Ishikawa (cell line): Measurements from ENCODE around the gene SYCP1.
A peak's percentile ranks its signal among the peaks of the same experiment; 100 is the strongest.

Source experiments
- CEBPB ChIP-seq: IDR thresholded peaks from 2 replicates; pipeline ENCODE4 v1.6.1; 2012
- CREB1 ChIP-seq: IDR thresholded peaks from 2 replicates; pipeline ENCODE4 v1.6.1; 2012; ENCODE audit warnings: low read depth
- EGR1 ChIP-seq: IDR thresholded peaks from 2 replicates; pipeline ENCODE4 v1.6.1; 2012
- EP300 ChIP-seq: IDR thresholded peaks from 2 replicates; pipeline ENCODE4 v1.6.1; 2012; ENCODE audit warnings: borderline replicate concordance
- FOXM1 ChIP-seq: IDR thresholded peaks from 2 replicates; pipeline ENCODE4 v1.6.1; 2012; ENCODE audit warnings: low read depth, borderline replicate concordance
- NFIC ChIP-seq: IDR thresholded peaks from 2 replicates; pipeline ENCODE4 v1.6.1; 2012
- RAD21 ChIP-seq: IDR thresholded peaks from 2 replicates; pipeline ENCODE4 v1.6.1; 2012; ENCODE audit warnings: low read depth
- REST ChIP-seq: IDR thresholded peaks from 2 replicates; pipeline ENCODE4 v1.6.1; 2012; ENCODE audit warnings: low read depth, mild to moderate bottlenecking
- TAF1 ChIP-seq: IDR thresholded peaks from 2 replicates; pipeline ENCODE4 v1.6.1; 2012; ENCODE audit warnings: low read depth, mild to moderate bottlenecking
- TCF12 ChIP-seq: IDR thresholded peaks from 2 replicates; pipeline ENCODE4 v1.6.1; 2012; ENCODE audit warnings: low read depth
- TEAD4 ChIP-seq: IDR thresholded peaks from 2 replicates; pipeline ENCODE4 v1.6.1; 2012
- USF1 ChIP-seq: IDR thresholded peaks from 2 replicates; pipeline ENCODE4 v1.6.1; 2012
- YY1 ChIP-seq: IDR thresholded peaks from 2 replicates; pipeline ENCODE4 v1.6.1; 2012; ENCODE audit warnings: low read depth
- ZBTB7A ChIP-seq: IDR thresholded peaks from 2 replicates; pipeline ENCODE4 v1.6.1; 2012; ENCODE audit warnings: low read depth
- TF ChIP-seq, protein P1 (sequence below): IDR thresholded peaks from 2 replicates; pipeline ENCODE4 v1.6.1; 2012

The SYCP1 gene

GRCh38 chr1:115035652-115036051 lies 181.0 kb downstream of the SYCP1 start:
- no peak for TF ChIP-seq TAF1
- TF ChIP-seq RAD21: no peak
- TF ChIP-seq REST: no peak
- no peak for TF ChIP-seq EGR1
- no peak for TF ChIP-seq EP300
- TF ChIP-seq ZBTB7A: no peak
- no peak for TF ChIP-seq CREB1
- no peak for TF ChIP-seq TCF12
- no peak for TF ChIP-seq FOXM1
- TF ChIP-seq CEBPB: no peak
- TF ChIP-seq TEAD4: no peak
- TF ChIP-seq, protein P1, sequence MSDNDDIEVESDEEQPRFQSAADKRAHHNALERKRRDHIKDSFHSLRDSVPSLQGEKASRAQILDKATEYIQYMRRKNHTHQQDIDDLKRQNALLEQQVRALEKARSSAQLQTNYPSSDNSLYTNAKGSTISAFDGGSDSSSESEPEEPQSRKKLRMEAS: no peak
- no peak for TF ChIP-seq YY1
- TF ChIP-seq NFIC: no peak
- no peak for TF ChIP-seq USF1

DNA sequence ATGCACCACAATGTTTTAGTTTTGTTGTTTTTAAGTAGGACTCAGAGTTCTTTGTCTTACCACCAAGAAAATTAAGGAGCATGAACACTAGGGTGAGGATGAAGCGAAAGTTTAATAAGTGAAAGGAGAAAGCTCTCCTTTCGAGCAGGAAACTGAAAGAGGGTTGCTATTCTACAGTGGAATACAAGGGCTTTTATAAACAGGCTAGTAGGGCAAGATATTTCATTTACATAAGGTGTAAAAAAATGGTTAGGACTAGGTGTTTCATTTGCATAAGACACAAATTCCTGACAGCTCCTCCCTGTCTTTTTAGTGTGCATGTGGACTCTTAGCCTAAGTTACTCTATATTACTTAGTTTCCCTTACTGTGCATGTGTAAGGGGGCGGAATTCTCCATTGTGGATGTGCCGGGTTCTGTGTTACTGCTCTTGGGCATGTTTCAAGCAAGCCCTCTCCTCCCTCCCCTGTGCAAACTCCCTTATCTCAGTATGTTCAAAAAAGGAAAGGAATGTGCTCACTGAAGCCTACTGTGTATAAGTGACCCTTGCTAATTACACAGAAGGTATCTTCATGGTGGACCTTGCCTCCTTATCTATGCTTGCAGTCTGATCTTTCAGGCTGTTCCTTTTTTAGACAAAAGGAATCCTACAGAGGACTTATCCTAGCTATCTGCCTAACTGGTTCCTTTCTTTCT lies 182.3 kb downstream of the SYCP1 start:
- TF ChIP-seq FOXM1: no peak
- TF ChIP-seq TAF1: no peak
- no peak for TF ChIP-seq TEAD4
- TF ChIP-seq EGR1: no peak
- no peak for TF ChIP-seq ZBTB7A
- no peak for TF ChIP-seq USF1
- TF ChIP-seq EP300: no peak

DNA sequence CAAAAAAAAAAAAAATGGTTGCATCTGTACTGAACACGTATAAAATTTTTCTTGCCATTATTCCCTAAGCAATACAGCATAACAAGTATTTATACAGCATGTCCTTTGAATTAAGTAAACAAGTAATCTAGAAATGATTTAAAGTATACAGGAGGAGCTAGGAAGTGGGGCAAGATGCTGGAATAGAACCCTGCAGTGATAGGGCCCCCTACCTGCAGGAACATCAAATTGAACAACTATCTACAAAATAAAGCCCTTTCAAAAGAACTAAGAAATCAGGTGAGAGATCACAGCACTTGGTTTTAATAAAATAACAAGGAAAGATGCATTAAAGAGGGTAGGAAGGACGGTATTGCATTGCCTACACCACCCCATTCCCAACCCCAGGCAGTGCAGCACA lies 185.8 kb downstream of the SYCP1 start:
- TF ChIP-seq CEBPB (no peak), TEAD4 (no peak), RAD21 (no peak), EP300 (no peak)

GRCh38 chr1:115041654-115042053 lies 187.0 kb downstream of the SYCP1 start:
- TF ChIP-seq, protein P1: no peak
- no peak for TF ChIP-seq TCF12
- TF ChIP-seq YY1: no peak
- TF ChIP-seq TEAD4: no peak
- peak; percentile 53 for TF ChIP-seq RAD21
- no peak for TF ChIP-seq ZBTB7A
